ENCODE measurements around the gene IFFO2. TPM values are rescaled to one million over a fixed set of nuclear protein-coding genes. Genes with fewer than 3 reads are reported as not detected.

IFFO2 gene
- polyA plus RNA-seq, 1 of the 3 experiments (the other 2 are of a cell fraction): 10.5 TPM

GRCh38 chr1:18965206-18966173 is 9.0 kb upstream of the IFFO2 start:
- H3K9me2 ChIP-seq: no peaks in the 10 kb centered on the region
- no peak overlapping the region for H3K9ac ChIP-seq
- no peaks in the 10 kb centered on the region for H4K20me1 ChIP-seq (ENCODE audit: insufficient read depth)
- peak overlapping the region; percentile 62; the same call in 1 of the 2 replicates for H2AFZ ChIP-seq (ENCODE audit: low read depth)
- POLR2A ChIA-PET: no interaction called here
- TF ChIP-seq USF2 (IDR thresholded peaks at IDR 0.05; ENCODE audit: borderline replicate concordance, low read depth, low read length) (no peak), SIN3A (IDR thresholded peaks at IDR 0.05; ENCODE audit: borderline replicate concordance, low read depth, low read length) (no peak), TEAD4 (IDR thresholded peaks at IDR 0.05; ENCODE audit: borderline replicate concordance, insufficient read depth) (0 out of 2 replicates have a peak, but pooled peaks have one; percentile 28), PBX3 (IDR thresholded peaks at IDR 0.05) (peak; percentile 28; the same call in 1 of the 2 replicates)
- no peaks in the 10 kb centered on the region for H3K27me3 ChIP-seq (ENCODE audit: insufficient read depth)
- H3K9me3 ChIP-seq: no peaks in the 10 kb centered on the region
- peaks cover 3% of the 10 kb centered on the region for H3F3A ChIP-seq (replicated peaks; ENCODE audit: insufficient read depth)
- no peak overlapping the region for H3K4me3 ChIP-seq (ENCODE audit: low read depth in 2 of 2, low read length in 1 of 2)
- H3K36me3 ChIP-seq (replicated peaks in 1 of 2; ENCODE audit: control insufficient read depth in 1 of 2, insufficient read depth in 2 of 2, low read length in 1 of 2): no peaks in the 10 kb centered on the region
- peak overlapping the region in 1 of 2 experiments; percentile 33; a peak in 2 of 4 replicates for H3K27ac ChIP-seq (ENCODE audit: low read depth in 2 of 2, low read length in 1 of 2)
- H3K79me2 ChIP-seq (ENCODE audit: insufficient read depth): no peaks in the 10 kb centered on the region
- H3K4me1 ChIP-seq (ENCODE audit: control insufficient read depth in 1 of 2, insufficient read depth in 2 of 2, low read depth in 1 of 2, low read length in 1 of 2): peaks cover 0 to 7% of the 10 kb centered on the region in 2 experiments; a peak in 1 of 4 replicates
- WGBS (ENCODE audit: low lambda C conversion rate): 50% methylated on average over 17 of the region's 17 CpGs
- H3K4me2 ChIP-seq: peak overlapping the region; percentile 26; the same call in 1 of the 2 replicates
- no peak for DNase-seq
- CTCF ChIA-PET: interaction anchor here (0.6 to 2.3 kb wide), 4 partner anchors 19 to 59 kb away, joined by 3 to 8 read pairs (median 4); no protein-coding TSS in a partner anchor

GRCh38 chr1:18963968-18964367 is 7.5 kb upstream of the IFFO2 start:
- CTCF ChIA-PET: interaction anchor here (1.4 to 2.3 kb wide), 2 partner anchors 51 to 57 kb away, joined by 5 to 8 read pairs; no protein-coding TSS in a partner anchor
- Histone ChIP-seq H3K27ac (ENCODE audit: low read depth in 2 of 2, low read length in 1 of 2) (no peak overlapping the region), H3K9ac (no peak overlapping the region), H3K36me3 (replicated peaks in 1 of 2; ENCODE audit: control insufficient read depth in 1 of 2, insufficient read depth in 2 of 2, low read length in 1 of 2) (no peaks in the 10 kb centered on the region), H2AFZ (ENCODE audit: low read depth) (no peak overlapping the region), H3K9me2 (no peaks in the 10 kb centered on the region), H3K79me2 (ENCODE audit: insufficient read depth) (no peaks in the 10 kb centered on the region), H3K4me3 (ENCODE audit: low read depth in 2 of 2, low read length in 1 of 2) (no peak overlapping the region), H3K27me3 (ENCODE audit: insufficient read depth) (no peaks in the 10 kb centered on the region), H3K4me2 (no peak overlapping the region), H3F3A (replicated peaks; ENCODE audit: insufficient read depth) (peaks cover 2% of the 10 kb centered on the region), H3K9me3 (no peaks in the 10 kb centered on the region), H4K20me1 (ENCODE audit: insufficient read depth) (no peaks in the 10 kb centered on the region), H3K4me1 (ENCODE audit: control insufficient read depth in 1 of 2, insufficient read depth in 2 of 2, low read depth in 1 of 2, low read length in 1 of 2) (peaks cover 0 to 7% of the 10 kb centered on the region in 2 experiments; a peak in 1 of 4 replicates)
- no peak for TF ChIP-seq NFIC (IDR thresholded peaks at IDR 0.05; ENCODE audit: borderline replicate concordance)
- no peak for TF ChIP-seq USF2 (IDR thresholded peaks at IDR 0.05; ENCODE audit: borderline replicate concordance, low read depth, low read length)
- no peak for TF ChIP-seq EP300 (IDR thresholded peaks at IDR 0.05; ENCODE audit: borderline replicate concordance in 1 of 2, low read depth in 1 of 2, low read length in 1 of 2)
- no peak for TF ChIP-seq RXRA (IDR thresholded peaks at IDR 0.05; ENCODE audit: borderline replicate concordance, low read depth)
- no peak for TF ChIP-seq FOSL2 (IDR thresholded peaks at IDR 0.05; ENCODE audit: borderline replicate concordance, low read depth)
- POLR2A ChIA-PET: no interaction called here
- no peak for DNase-seq
- WGBS (ENCODE audit: low lambda C conversion rate): 68% methylated on average over 4 of the region's 4 CpGs

Measured in SK-N-SH (cell line).